ENCODE results near the gene PATZ1.
"Not testable (repeated sequence)": the region's sequence is repeated elsewhere in the genome, so short reads cannot be mapped to it uniquely, and the experiment has no call there.

The PATZ1 gene

GRCh38 chr22:31328544-31328960 lies 17.6 kb downstream of the PATZ1 start:
- DNase-seq = no peak
- intact Hi-C loops (cut with DNase I) = no loop called here

GRCh38 chr22:31327806-31328543 lies 18.2 kb downstream of the PATZ1 start:
- intact Hi-C loops (cut with DNase I) = no loop called here
- peak in 2 of 42 donors; percentile 44 to 49 for DNase-seq

GRCh38 chr22:31326877-31327276 lies 19.3 kb downstream of the PATZ1 start:
- no peak for DNase-seq
- intact Hi-C loops (cut with DNase I) = no loop called here

- no peak for DNase-seq
- intact Hi-C loops (cut with DNase I) = no loop called here
Observed at GRCh38 chr22:31323578-31324550, 22.3 kb downstream of the PATZ1 start.

- DNase-seq = peak in 18 of 42 donors; percentile 27 to 70 (median 42)
- intact Hi-C loops (cut with DNase I) = no loop called here
Observed at GRCh38 chr22:31321421-31321820, 24.7 kb downstream of the PATZ1 start.

GRCh38 chr22:31314220-31314619 lies 31.9 kb downstream of the PATZ1 start:
- intact Hi-C loops (cut with DNase I); DNase-seq: not testable (repeated sequence)

- intact Hi-C loops (cut with DNase I) = no loop called here
- peak; percentile 37 to 90 (median 75) for DNase-seq
Observed at GRCh38 chr22:31313366-31314147, 32.6 kb downstream of the PATZ1 start.

- DNase-seq = no peak
- intact Hi-C loops (cut with DNase I) = no loop called here
Observed at GRCh38 chr22:31308181-31308580, 38.0 kb downstream of the PATZ1 start.

GRCh38 chr22:31305194-31305593 lies 41.0 kb downstream of the PATZ1 start:
- DNase-seq = no peak
- intact Hi-C loops (cut with DNase I) = no loop called here

- no peak for DNase-seq
- intact Hi-C loops (cut with DNase I) = no loop called here
Observed at GRCh38 chr22:31302537-31302936, 43.6 kb downstream of the PATZ1 start.

GRCh38 chr22:31302006-31302405 lies 44.1 kb downstream of the PATZ1 start:
- no peak for DNase-seq
- intact Hi-C loops (cut with DNase I) = no loop called here

- DNase-seq = no peak
- intact Hi-C loops (cut with DNase I) = no loop called here
Observed at GRCh38 chr22:31300896-31301295, 45.2 kb downstream of the PATZ1 start.

- DNase-seq = no peak
- intact Hi-C loops (cut with DNase I) = no loop called here
Observed at GRCh38 chr22:31295831-31296657, 50.1 kb downstream of the PATZ1 start.

GRCh38 chr22:31295360-31295759 lies 50.8 kb downstream of the PATZ1 start:
- DNase-seq = no peak
- intact Hi-C loops (cut with DNase I) = no loop called here

GRCh38 chr22:31292236-31292989 lies 53.7 kb downstream of the PATZ1 start, which contains the start of gene PIK3IP1:
Gene PIK3IP1 (minus strand): TSS chr22:31292488. CDS start chr22:31292344, 144 bp downstream.
- intact Hi-C loops (cut with DNase I) = loop anchor here (5.0 kb wide), 1 partner anchor 105 kb away; the partner anchor contains the start of gene DRG1
- DNase-seq = peak; percentile 87 to 97 (median 94)

GRCh38 chr22:31291481-31292235 lies 54.5 kb downstream of the PATZ1 start:
- DNase-seq = peak in 31 of 42 donors; percentile 33 to 79 (median 54)
- intact Hi-C loops (cut with DNase I) = loop anchor here (2.0 to 5.0 kb wide), 2 partner anchors 55 to 106 kb away; partner anchors contain the start of genes DRG1 and PATZ1

Measured in head of caudate nucleus (tissue), 42 donors.